ENCODE data around the gene PRMT6. TPM values are rescaled to one million over a fixed set of nuclear protein-coding genes. Genes with fewer than 3 reads are reported as not detected.
"Not testable (repeated sequence)": the region's sequence is repeated elsewhere in the genome, so short reads cannot be mapped to it uniquely, and the experiment has no call there.

Gene PRMT6
- total and polyA plus RNA-seq, 2 experiments from 2014 or later, result 29.6 to 46.6 TPM

GRCh38 chr1:107051266-107051665 lies 5.2 kb upstream of the PRMT6 start (continued):
- no peak for TF ChIP-seq ZNF462 (CRISPR knock-in tag; IDR thresholded peaks at IDR 0.05)
- no peak for TF ChIP-seq CREB1 (CRISPR knock-in tag; IDR thresholded peaks at IDR 0.05; ENCODE audit: low read depth)

GRCh38 chr1:107055919-107056425 lies 502 bp upstream of the PRMT6 start:
- H4K20me1 ChIP-seq (replicated peaks; ENCODE audit: insufficient read depth); H3K9me2 ChIP-seq (ENCODE audit: insufficient read depth); DNase-seq (ENCODE audit: low spot score); H3F3A ChIP-seq (replicated peaks; ENCODE audit: low read depth); H3K27me3 ChIP-seq (ENCODE audit: insufficient read depth); H3K9me3 Mint-ChIP-seq; ATAC-seq; H3K36me3 ChIP-seq (ENCODE audit: insufficient read depth): not testable (repeated sequence)
- H3K79me2 ChIP-seq (replicated peaks; ENCODE audit: insufficient read depth), result peaks cover 23% of the 10 kb centered on the region
- peak overlapping the region; percentile 89 for H3K4me3 ChIP-seq
- Mint-ChIP-seq H3K36me3 (ENCODE audit: low read depth) (peaks cover 29% of the 10 kb centered on the region), H3K27me3 (ENCODE audit: insufficient read depth, low read depth, poor library complexity) (peaks cover 15% of the 10 kb centered on the region), H3K27ac (peak overlapping the region; percentile 96), H3K4me3 (peak overlapping the region; percentile 92), H3K4me1 (peaks cover 27% of the 10 kb centered on the region)
- H3K4me1 ChIP-seq (ENCODE audit: insufficient read depth), result peaks cover 17% of the 10 kb centered on the region
- peak overlapping the region; percentile 90 for H3K4me2 ChIP-seq
- peak overlapping the region; percentile 72 for H3K27ac ChIP-seq (ENCODE audit: low read depth)
- peak overlapping the region; percentile 72 for H2AFZ ChIP-seq
